Gastrocnemius medialis (tissue), 4 donors: ENCODE data around the gene TTC28.

ENCODE experiments used
- CTCF ChIP-seq, 5 experiments: fragments of 450-650 bp in 3 of 5; fragments of 200-600 bp in 2 of 5; sonication (generic) in 2 of 5; IDR thresholded peaks in 4 of 5; conservative IDR thresholded peaks in 1 of 5; 1 replicate in 4 of 5; 2 replicates in 1 of 5; pipeline ENCODE4 v1.5.1; 2016 to 2019; ENCODE audit warnings: antibody characterized with exemption in 5 of 5, mild to moderate bottlenecking in 3 of 5, moderate library complexity in 3 of 5
- POLR2A ChIP-seq, 2 donors: fragments of 450-650 bp; IDR thresholded peaks; one replicate each; pipeline ENCODE4 v1.6.1; 2017; ENCODE audit warnings: antibody characterized with exemption in 2 of 2, mild to moderate bottlenecking in 2 of 2, moderate library complexity in 2 of 2

- no peak for TF ChIP-seq CTCF (IDR thresholded peaks at IDR 0.05 in 4 of 5, conservative IDR thresholded peaks at IDR 0.05 in 1 of 5)
- TF ChIP-seq POLR2A (IDR thresholded peaks at IDR 0.05) = no peak
Measured at GRCh38 chr22:28408709-28409108, 270.9 kb downstream of the TTC28 start.
